HEK293T (cell line): ENCODE results near the gene PSMB7.

Source experiments
- CTCF ChIA-PET: fragments of 350-600 bp; formaldehyde crosslinking; extraction: SDS; loops from one replicate; lab custom pipeline; 2021; ENCODE audit warnings: antibody characterized with exemption, inconsistent platforms; lab: Yijun Ruan, JAX
- POLR2A ChIA-PET: fragments of 350-600 bp; formaldehyde crosslinking; extraction: SDS; loops from one replicate; lab custom pipeline; 2020; ENCODE audit warnings: antibody characterized with exemption, inconsistent platforms; lab: Yijun Ruan, JAX
- DNase-seq: peaks from one replicate; pipeline ENCODE4 v3.0.0; 2012; ENCODE audit warnings: mixed read lengths; ENCODE audit errors: extremely low spot score
- ARNT ChIP-seq: fragments of 450-650 bp; IDR thresholded peaks from 2 replicates; pipeline ENCODE4 v1.6.1; 2017; ENCODE audit warnings: mild to moderate bottlenecking
- BHLHE40 ChIP-seq: fragments of 450-650 bp; IDR thresholded peaks from 2 replicates; pipeline ENCODE4 v1.6.1; 2016; ENCODE audit warnings: mild to moderate bottlenecking, moderate library complexity, borderline replicate concordance
- CTBP1 ChIP-seq: fragments of 450-650 bp; IDR thresholded peaks from 2 replicates; pipeline ENCODE4 v1.6.1; 2016; ENCODE audit warnings: borderline replicate concordance
- ELF4 ChIP-seq: fragments of 450-650 bp; IDR thresholded peaks from 2 replicates; pipeline ENCODE4 v1.6.1; 2017; ENCODE audit warnings: antibody characterized with exemption
- FOXA1 ChIP-seq: fragments of 450-650 bp; IDR thresholded peaks from 2 replicates; pipeline ENCODE4 v1.6.1; 2016; ENCODE audit warnings: mild to moderate bottlenecking
- FOXK2 ChIP-seq: fragments of 450-650 bp; IDR thresholded peaks from 2 replicates; pipeline ENCODE4 v1.6.1; 2016; ENCODE audit warnings: mild to moderate bottlenecking
- FOXM1 ChIP-seq: fragments of 450-650 bp; IDR thresholded peaks from 2 replicates; pipeline ENCODE4 v1.6.1; 2017; ENCODE audit warnings: mild to moderate bottlenecking, borderline replicate concordance
- HDGF ChIP-seq: fragments of 450-650 bp; IDR thresholded peaks from 2 replicates; pipeline ENCODE4 v1.6.1; 2017; ENCODE audit warnings: antibody characterized with exemption, borderline replicate concordance
- L3MBTL2 ChIP-seq: fragments of 450-650 bp; conservative IDR thresholded peaks from 2 replicates; pipeline ENCODE4 v1.6.1; 2016; ENCODE audit warnings: mild to moderate bottlenecking
- LEF1 ChIP-seq: fragments of 450-650 bp; IDR thresholded peaks from 2 replicates; pipeline ENCODE4 v1.6.1; 2017; ENCODE audit warnings: mild to moderate bottlenecking, borderline replicate concordance
- NFRKB ChIP-seq: fragments of 450-650 bp; IDR thresholded peaks from 2 replicates; pipeline ENCODE4 v1.6.1; 2016; ENCODE audit warnings: mild to moderate bottlenecking, moderate library complexity
- PKNOX1 ChIP-seq: fragments of 450-650 bp; IDR thresholded peaks from 2 replicates; pipeline ENCODE4 v1.6.1; 2016
- SP1 ChIP-seq: fragments of 450-650 bp; IDR thresholded peaks from 2 replicates; pipeline ENCODE4 v1.6.1; 2017
- SUZ12 ChIP-seq: fragments of 450-650 bp; IDR thresholded peaks from 2 replicates; pipeline ENCODE4 v1.6.1; 2016; ENCODE audit warnings: mild to moderate bottlenecking
- TARDBP ChIP-seq: fragments of 450-650 bp; IDR thresholded peaks from 2 replicates; pipeline ENCODE4 v1.6.1; 2016
- ZNF384 ChIP-seq: fragments of 450-650 bp; IDR thresholded peaks from 2 replicates; pipeline ENCODE4 v1.6.1; 2016

PSMB7 gene

GRCh38 chr9:124344291-124345050, 70.8 kb downstream of the PSMB7 start:
- TF ChIP-seq ARNT (no peak), BHLHE40 (no peak), ELF4 (no peak), SP1 (no peak), NFRKB (no peak), TARDBP (no peak), HDGF (no peak), FOXM1 (no peak)
- ChIA-PET CTCF (no interaction called here), POLR2A (no interaction called here)
- DNase-seq, result no peak

GRCh38 chr9:124343533-124344290, 71.5 kb downstream of the PSMB7 start:
- TF ChIP-seq BHLHE40 (no peak), ZNF384 (no peak), FOXA1 (no peak), HDGF (no peak), TARDBP (no peak), FOXM1 (no peak), L3MBTL2 (no peak), LEF1 (no peak), PKNOX1 (no peak), CTBP1 (no peak), ELF4 (no peak), NFRKB (no peak), FOXK2 (no peak), SP1 (no peak), SUZ12 (no peak), ARNT (no peak)
- ChIA-PET POLR2A (no interaction called here), CTCF (interaction anchor here (1.1 kb wide), 1 partner anchor 217 kb away, joined by 4 read pairs; no protein-coding TSS in a partner anchor)
- DNase-seq, result no peak

- DNase-seq, result no peak
- TF ChIP-seq TARDBP (no peak), BHLHE40 (no peak), SP1 (no peak), PKNOX1 (no peak), CTBP1 (no peak), L3MBTL2 (no peak), ARNT (no peak), ELF4 (no peak), FOXM1 (no peak), HDGF (no peak), FOXA1 (no peak), FOXK2 (no peak), ZNF384 (no peak), NFRKB (no peak), LEF1 (no peak), SUZ12 (no peak)
- CTCF ChIA-PET, result interaction anchor here (1.1 kb wide), 1 partner anchor 216 kb away, joined by 4 read pairs; no protein-coding TSS in a partner anchor
- POLR2A ChIA-PET, result no interaction called here
These were observed 72.3 kb downstream of the PSMB7 start for GRCh38 chr9:124342776-124343485.

- TF ChIP-seq PKNOX1, result no peak
- TF ChIP-seq HDGF, result no peak
- TF ChIP-seq ARNT, result no peak
- no peak for TF ChIP-seq ELF4
- no peak for TF ChIP-seq SUZ12
- no peak for TF ChIP-seq FOXK2
- TF ChIP-seq TARDBP, result no peak
- TF ChIP-seq BHLHE40, result no peak
- TF ChIP-seq FOXA1, result no peak
- no peak for TF ChIP-seq ZNF384
- no peak for TF ChIP-seq CTBP1
- no peak for TF ChIP-seq SP1
- TF ChIP-seq LEF1, result no peak
- no peak for TF ChIP-seq NFRKB
- TF ChIP-seq FOXM1, result no peak
- TF ChIP-seq L3MBTL2, result no peak
- DNase-seq, result no peak
- CTCF ChIA-PET, result interaction anchor here (1.1 kb wide), 1 partner anchor 215 kb away, joined by 4 read pairs; no protein-coding TSS in a partner anchor
- POLR2A ChIA-PET, result no interaction called here
These were observed 72.9 kb downstream of the PSMB7 start for GRCh38 chr9:124342402-124342775.
